SU-DHL-6 (cell line): ENCODE measurements around the gene NAA60.

Experiments used
- CTCF ChIP-seq: fragments of 200-600 bp; sonication (generic); IDR thresholded peaks from one replicate; pipeline ENCODE4 v1.5.1; 2017; ENCODE audit warnings: antibody characterized with exemption, mild to moderate bottlenecking, low read length, moderate library complexity; ENCODE audit not compliant: insufficient read depth, poor library complexity, severe bottlenecking
- EZH2phosphoT487 ChIP-seq: fragments of 200-600 bp; sonication (generic), shearing (Covaris generic); conservative IDR thresholded peaks from 2 replicates; pipeline ENCODE4 v1.6.1; 2018; ENCODE audit warnings: mild to moderate bottlenecking, antibody characterized with exemption, low read length, moderate library complexity, mixed read lengths

GRCh38 chr16:3513892-3514583 lies 70.6 kb downstream of the NAA60 start:
- no peak for TF ChIP-seq CTCF
- TF ChIP-seq EZH2phosphoT487, result no peak
